H1 (cell line): ENCODE results near the gene POU2F2. TPM values are rescaled to one million over a fixed set of nuclear protein-coding genes. Genes with fewer than 3 reads are reported as not detected.

Experiments used
- CTCF ChIA-PET: fragments of 300-600 bp; sonication (Branson Sonifier 250); formaldehyde crosslinking; loops from one replicate; lab custom pipeline; 2021; ENCODE audit not compliant: partially characterized antibody; lab: Charles Lee
- POLR2A ChIA-PET: fragments of 300-600 bp; sonication (Branson Sonifier 250); formaldehyde crosslinking; loops from one replicate; lab custom pipeline; 2021; ENCODE audit warnings: inconsistent platforms; ENCODE audit not compliant: partially characterized antibody; lab: Charles Lee
- DNase-seq, 2 experiments: peaks; one replicate each; pipeline versions ENCODE4 v3.0.0 to v3.0.0-alpha.2; 2010 to 2022; ENCODE audit warnings: low spot score in 2 of 2, low read depth in 1 of 2, mixed read lengths in 1 of 2
- FAIRE-seq: peaks from 2 replicates; lab custom pipeline; 2011; peaks lifted over from hg19 to GRCh38; lab: Jason Lieb, UNC
- H2AFZ ChIP-seq: 2 replicates; pipeline ENCODE4 v1.8.1; 2012; ENCODE audit warnings: low read length, inconsistent platforms
- H2AK5ac ChIP-seq: 2 replicates; pipeline ENCODE4 v1.6.1; 2013; ENCODE audit warnings: low read depth, low read length
- H2BK120ac ChIP-seq: replicated peaks from 2 replicates; pipeline ENCODE3; 2013; ENCODE audit warnings: low read depth, low read length, inconsistent platforms
- H2BK12ac ChIP-seq: 2 replicates; pipeline ENCODE4 v1.6.1; 2013; ENCODE audit warnings: low read depth, low read length
- H2BK15ac ChIP-seq: 2 replicates; pipeline ENCODE4 v1.6.1; 2013; ENCODE audit warnings: low read length
- H2BK20ac ChIP-seq: 2 replicates; pipeline ENCODE4 v1.6.1; 2013; ENCODE audit warnings: low read length
- H2BK5ac ChIP-seq: 2 replicates; pipeline ENCODE4 v1.6.1; 2013; ENCODE audit warnings: low read depth, low read length
- H3K14ac ChIP-seq: 2 replicates; pipeline ENCODE4 v1.6.1; 2013; ENCODE audit warnings: inconsistent platforms; ENCODE audit not compliant: insufficient read length
- H3K18ac ChIP-seq: 2 replicates; pipeline ENCODE4 v1.6.1; 2013; ENCODE audit warnings: low read length; ENCODE audit errors: extremely low read depth
- H3K23ac ChIP-seq: 2 replicates; pipeline ENCODE4 v1.6.1; 2013; ENCODE audit warnings: inconsistent platforms; ENCODE audit not compliant: insufficient read length
- H3K23me2 ChIP-seq: 2 replicates; pipeline ENCODE4 v1.6.1; 2013; ENCODE audit warnings: low read depth, low read length
- H3K27ac ChIP-seq: 2 replicates; pipeline ENCODE4 v1.6.1; 2011; ENCODE audit warnings: low read depth, low read length, inconsistent platforms
- H3K27me3 ChIP-seq, 4 experiments: replicated peaks in 1 of 4; 1 replicate in 1 of 4; 2 replicates in 3 of 4; pipeline versions ENCODE4 v1.6.1 to v1.8.1; 2011 to 2013; ENCODE audit warnings: low read length in 3 of 4, mild to moderate bottlenecking in 3 of 4, inconsistent platforms in 2 of 4, mixed read lengths in 2 of 4, moderate library complexity in 1 of 4; ENCODE audit not compliant: control insufficient read depth in 3 of 4, insufficient read depth in 3 of 4; ENCODE audit errors: extremely low read depth in 1 of 4
- H3K36me3 ChIP-seq, 4 experiments: 2 replicates each; pipeline versions ENCODE4 v1.6.1 to v1.8.1; 2011 to 2013; ENCODE audit warnings: mild to moderate bottlenecking in 4 of 4, low read length in 3 of 4, moderate library complexity in 2 of 4, control low read depth in 1 of 4, inconsistent platforms in 1 of 4; ENCODE audit not compliant: insufficient read depth in 4 of 4, control insufficient read depth in 2 of 4
- H3K4ac ChIP-seq: replicated peaks from 2 replicates; pipeline ENCODE3; 2013; ENCODE audit warnings: low read length, low read depth, mixed read lengths, inconsistent platforms; ENCODE audit not compliant: insufficient read length
- H3K4me1 ChIP-seq, 4 experiments: replicated peaks in 1 of 4; 1 replicate in 1 of 4; 2 replicates in 3 of 4; pipeline versions ENCODE4 v1.6.1 to v1.8.1; 2011 to 2013; ENCODE audit warnings: low read length in 3 of 4, inconsistent platforms in 2 of 4, mixed read lengths in 1 of 4; ENCODE audit not compliant: insufficient read depth in 4 of 4, control insufficient read depth in 3 of 4
- H3K4me2 ChIP-seq, 2 experiments: 2 replicates each; pipeline versions ENCODE4 v1.6.1 to v1.8.1; 2011 to 2013; ENCODE audit warnings: low read depth in 2 of 2, low read length in 2 of 2, control low read depth in 1 of 2, inconsistent platforms in 1 of 2, mild to moderate bottlenecking in 1 of 2; ENCODE audit not compliant: insufficient read depth in 1 of 2
- H3K4me3 ChIP-seq, 4 experiments: fragments of 200-600, 300-600 bp in 1 of 4; sonication (generic), shearing (Covaris generic), sonication (Bioruptor Twin) in 1 of 4; 2 replicates each; pipeline versions ENCODE4 v1.5.1 to v1.8.1; 2011 to 2016; ENCODE audit warnings: low read length in 4 of 4, low read depth in 3 of 4, control low read depth in 2 of 4, inconsistent platforms in 2 of 4, mild to moderate bottlenecking in 2 of 4, mixed read lengths in 1 of 4, moderate library complexity in 1 of 4; ENCODE audit not compliant: insufficient read depth in 2 of 4; ENCODE audit errors: extremely low read depth in 1 of 4
- H3K56ac ChIP-seq: replicated peaks from 2 replicates; pipeline ENCODE3; 2013; ENCODE audit warnings: low read depth, mild to moderate bottlenecking, mixed read lengths, low read length, inconsistent platforms; ENCODE audit not compliant: insufficient read length
- H3K79me1 ChIP-seq: 2 replicates; pipeline ENCODE4 v1.6.1; 2013; ENCODE audit warnings: low read depth, low read length, control low read depth
- H3K79me2 ChIP-seq, 2 experiments: 2 replicates each; pipeline versions ENCODE4 v1.6.1 to v1.8.1; 2012 to 2013; ENCODE audit warnings: low read length in 2 of 2, mild to moderate bottlenecking in 2 of 2, inconsistent platforms in 1 of 2; ENCODE audit not compliant: insufficient read depth in 2 of 2, control insufficient read depth in 1 of 2
- H3K9ac ChIP-seq, 4 experiments: replicated peaks in 1 of 4; 1 replicate in 1 of 4; 2 replicates in 3 of 4; pipeline versions ENCODE4 v1.6.1 to v1.8.1; 2011 to 2013; ENCODE audit warnings: low read depth in 3 of 4, low read length in 3 of 4, control low read depth in 2 of 4, mild to moderate bottlenecking in 2 of 4, moderate library complexity in 2 of 4, inconsistent platforms in 1 of 4; ENCODE audit errors: extremely low read depth in 1 of 4
- H3K9me3 ChIP-seq, 2 experiments: 2 replicates each; pipeline versions ENCODE4 v1.6.1 to v1.8.1; 2012 to 2013; ENCODE audit warnings: mild to moderate bottlenecking in 2 of 2, moderate library complexity in 2 of 2, control low read depth in 1 of 2, inconsistent platforms in 1 of 2, low read depth in 1 of 2, low read length in 1 of 2, mixed read lengths in 1 of 2; ENCODE audit not compliant: insufficient read depth in 2 of 2
- H4K20me1 ChIP-seq, 2 experiments: replicated peaks in 1 of 2; 2 replicates each; pipeline versions ENCODE3 to v1.8.1; 2011 to 2013; ENCODE audit warnings: inconsistent platforms in 2 of 2, low read length in 2 of 2, mild to moderate bottlenecking in 1 of 2; ENCODE audit not compliant: insufficient read depth in 2 of 2, control insufficient read depth in 1 of 2
- H4K5ac ChIP-seq: 2 replicates; pipeline ENCODE4 v1.6.1; 2013; ENCODE audit warnings: low read length, low read depth, mixed read lengths, inconsistent platforms; ENCODE audit not compliant: insufficient read length
- H4K8ac ChIP-seq: 2 replicates; pipeline ENCODE4 v1.8.0; 2013; ENCODE audit warnings: mild to moderate bottlenecking, moderate library complexity, low read length, inconsistent platforms; ENCODE audit not compliant: insufficient read depth; ENCODE audit errors: extremely low read depth
- H4K91ac ChIP-seq: replicated peaks from 2 replicates; pipeline ENCODE3; 2013; ENCODE audit warnings: low read length, mixed read lengths, inconsistent platforms; ENCODE audit not compliant: insufficient read length
- BCL11A ChIP-seq, 2 experiments: IDR thresholded peaks; one replicate each; pipeline ENCODE4 v1.6.1; 2011; ENCODE audit warnings: low read depth in 2 of 2, low read length in 2 of 2, mild to moderate bottlenecking in 2 of 2
- BRCA1 ChIP-seq: IDR thresholded peaks from 2 replicates; pipeline ENCODE4 v1.6.1; 2012; ENCODE audit warnings: low read depth, low read length, improper control_type of control experiment
- CTBP2 ChIP-seq: IDR thresholded peaks from 2 replicates; pipeline ENCODE4 v1.7.0; 2011; ENCODE audit warnings: borderline replicate concordance, mild to moderate bottlenecking, moderate library complexity, mixed read lengths, low read length; ENCODE audit not compliant: insufficient read depth, insufficient read length
- GABPA ChIP-seq: IDR thresholded peaks from 2 replicates; pipeline ENCODE4 v1.6.1; 2011; ENCODE audit warnings: mild to moderate bottlenecking, low read length, moderate library complexity, borderline replicate concordance; ENCODE audit not compliant: insufficient read depth
- KDM5A ChIP-seq: fragments of 200-600 bp; IDR thresholded peaks from 2 replicates; pipeline ENCODE4 v1.7.1; 2012; ENCODE audit warnings: mild to moderate bottlenecking, low read length, inconsistent platforms, mixed read lengths
- MAFK ChIP-seq: IDR thresholded peaks from 2 replicates; pipeline ENCODE4 v1.6.1; 2012; ENCODE audit warnings: low read depth, mild to moderate bottlenecking, improper control_type of control experiment, low read length
- SP4 ChIP-seq: IDR thresholded peaks from 2 replicates; pipeline ENCODE4 v1.6.1; 2012; ENCODE audit warnings: low read length, inconsistent platforms
- SRF ChIP-seq: IDR thresholded peaks from 2 replicates; pipeline ENCODE4 v1.6.1; 2011; ENCODE audit warnings: mild to moderate bottlenecking, low read depth, low read length, moderate library complexity
- USF2 ChIP-seq: IDR thresholded peaks from 2 replicates; pipeline ENCODE4 v1.6.1; 2011; ENCODE audit warnings: low read length, improper control_type of control experiment
- WGBS, 2 experiments: shearing (Covaris generic) in 1 of 2; methylation state at CpG; one replicate each; pipeline versions ENCODE4 v1.1.6 to v1.1.7; 2013 to 2015; ENCODE audit warnings: low lambda C conversion rate in 2 of 2, mixed read lengths in 2 of 2, inconsistent platforms in 1 of 2, low coverage in 1 of 2, missing lambda C conversion rate in 1 of 2; ENCODE audit not compliant: insufficient replicate concordance in 2 of 2, insufficient coverage in 1 of 2, insufficient read length in 1 of 2; ENCODE audit errors: extremely low coverage in 1 of 2, missing lambda C conversion rate in 1 of 2; 5-methylcytosine and 5-hydroxymethylcytosine counted together
- polyA plus RNA-seq, 7 experiments: library from polyadenylated mRNA; depleted of rRNA in 3 of 7; stranded (reverse) in 5 of 7; unstranded in 2 of 7; fragments of >200 nt in 5 of 7; fragments of 200-250 nt in 2 of 7; gene quantifications; 1 replicate in 5 of 7; 2 replicates in 1 of 7; 4 replicates in 1 of 7; pipeline versions ENCODE4 v1.2.1 to v1.2.3, GENCODE V29; 2011 to 2013; ENCODE audit warnings: missing spikeins in 2 of 7, mixed read lengths in 2 of 7
- total RNA-seq: library from RNA; stranded (reverse); fragmentation: NEBNext Ultra II Directional; extraction: Animal tissue kit (Norgen Biotek cat#: 25700); gene quantifications from 2 replicates; pipeline ENCODE4 v1.2.1, GENCODE V29; 2021

POU2F2 gene
- total and polyA plus RNA-seq, 2 of the 8 experiments (the other 6 are each of a cell fraction or from before 2014, with no cell fraction given): 5.0 to 6.1 TPM

- Histone ChIP-seq H3K9me3 (no peaks in the 10 kb centered on the region), H4K20me1 (peaks cover 0 to 16% of the 10 kb centered on the region in 2 experiments), H2AK5ac (no peak overlapping the region), H4K5ac (no peak overlapping the region), H3K56ac (no peak overlapping the region), H3K27ac (no peak overlapping the region), H3K14ac (no peak overlapping the region), H3K36me3 (peaks cover 20 to 66% (median 57%) of the 10 kb centered on the region in 4 experiments), H2BK120ac (no peak overlapping the region), H2BK12ac (no peak overlapping the region), H4K8ac (no peak overlapping the region), H3K79me1 (no peaks in the 10 kb centered on the region), H3K23me2 (no peaks in the 10 kb centered on the region), H2BK15ac (no peak overlapping the region), H2BK5ac (no peak overlapping the region), H3K23ac (no peak overlapping the region), H3K18ac (no peak overlapping the region), H3K4ac (no peak overlapping the region), H4K91ac (no peak overlapping the region), H3K9ac (no peak overlapping the region), H2AFZ (no peak overlapping the region), H3K27me3 (no peaks in the 10 kb centered on the region), H3K4me3 (no peak overlapping the region), H3K4me1 (no peaks in the 10 kb centered on the region), H2BK20ac (no peak overlapping the region), H3K4me2 (no peak overlapping the region), H3K79me2 (no peaks in the 10 kb centered on the region)
- TF ChIP-seq BRCA1: no peak
- no peak for TF ChIP-seq KDM5A
- TF ChIP-seq GABPA: no peak
- no peak for TF ChIP-seq SRF
- no peak for TF ChIP-seq SP4
- no peak for TF ChIP-seq MAFK
- no peak for TF ChIP-seq BCL11A (IDR thresholded peaks at IDR 0.05; ENCODE audit: low read depth in 2 of 2, low read length in 2 of 2)
- TF ChIP-seq USF2: no peak
- no peak for TF ChIP-seq CTBP2
- FAIRE-seq: no peak
- no peak for DNase-seq
- 91% methylated on average over 18 of the region's 18 CpGs; no CpG with 5 or more reads in 1 of the 2 experiments for WGBS, 2 experiments
- POLR2A ChIA-PET: interaction anchor here (0.6 kb wide), 1 partner anchor 44 kb away, joined by 3 read pairs; no protein-coding TSS in a partner anchor
- CTCF ChIA-PET: interaction anchor here (1.5 kb wide), 1 partner anchor 14 kb away, joined by 3 read pairs; no protein-coding TSS in a partner anchor
Measured at GRCh38 chr19:42054205-42054604, 78.0 kb downstream of the POU2F2 start.
